Tibial artery (tissue), 4 donors: ENCODE data around the gene SMYD3.

Experiments used
- DNase-seq, 2 donors: peaks; one replicate each; pipeline ENCODE4 v3.0.0-alpha.2; 2019
- H3K27ac ChIP-seq, 2 donors: fragments of 200-600 bp; sonication (generic) in 1 of 2; 1 replicate in 1 of 2; 2 replicates in 1 of 2; pipeline ENCODE4 v1.5.1; 2018 to 2019; ENCODE audit warnings: mild to moderate bottlenecking in 1 of 2
- H3K27me3 ChIP-seq, 2 donors: fragments of 200-600 bp; sonication (generic) in 1 of 2; one replicate each; pipeline versions ENCODE4 v1.5.1 to v1.6.0; 2016 to 2019
- H3K36me3 ChIP-seq, 3 donors: fragments of 200-600 bp; sonication (generic) in 2 of 3; one replicate each; pipeline ENCODE4 v1.5.1; 2016 to 2019; ENCODE audit warnings: mild to moderate bottlenecking in 2 of 3
- H3K4me1 ChIP-seq, 4 donors: fragments of 200-600 bp; sonication (generic) in 2 of 4; 1 replicate in 3 of 4; 2 replicates in 1 of 4; pipeline ENCODE4 v1.5.1; 2016 to 2019
- H3K4me3 ChIP-seq, 2 donors: fragments of 200-600 bp; sonication (generic) in 1 of 2; 1 replicate in 1 of 2; 2 replicates in 1 of 2; pipeline ENCODE4 v1.5.1; 2018 to 2019; ENCODE audit warnings: mild to moderate bottlenecking in 2 of 2
- H3K9me3 ChIP-seq, 3 donors: fragments of 200-600 bp; sonication (generic) in 1 of 3; one replicate each; pipeline ENCODE4 v1.5.1; 2016 to 2019
- intact Hi-C: fragments of 100-400 bp; cut with DNase I; formaldehyde crosslinking; loops from one replicate; pipeline ENCODE4 v1.15.0; 2023; ENCODE audit warnings: low total_unique reads
- TF ChIP-seq, protein P1 (sequence below), 2 experiments: fragments of 200-600 bp in 1 of 2; fragments of 450-650 bp in 1 of 2; IDR thresholded peaks; one replicate each; pipeline ENCODE4 v1.5.1; 2017 to 2019; ENCODE audit warnings: antibody characterized with exemption in 2 of 2, mild to moderate bottlenecking in 1 of 2, moderate library complexity in 1 of 2

SMYD3 gene

GRCh38 chr1:246343251-246343650 is 163.8 kb downstream of the SMYD3 start:
- Histone ChIP-seq H3K4me1 (no peaks in the 10 kb centered on the region), H3K4me3 (no peak overlapping the region), H3K27me3 (no peaks in the 10 kb centered on the region), H3K9me3 (no peaks in the 10 kb centered on the region), H3K27ac (no peak overlapping the region), H3K36me3 (peaks cover 0 to 5% (median 0%) of the 10 kb centered on the region in 3 donors)
- intact Hi-C loops: no loop called here
- no peak for DNase-seq
- TF ChIP-seq, protein P1, sequence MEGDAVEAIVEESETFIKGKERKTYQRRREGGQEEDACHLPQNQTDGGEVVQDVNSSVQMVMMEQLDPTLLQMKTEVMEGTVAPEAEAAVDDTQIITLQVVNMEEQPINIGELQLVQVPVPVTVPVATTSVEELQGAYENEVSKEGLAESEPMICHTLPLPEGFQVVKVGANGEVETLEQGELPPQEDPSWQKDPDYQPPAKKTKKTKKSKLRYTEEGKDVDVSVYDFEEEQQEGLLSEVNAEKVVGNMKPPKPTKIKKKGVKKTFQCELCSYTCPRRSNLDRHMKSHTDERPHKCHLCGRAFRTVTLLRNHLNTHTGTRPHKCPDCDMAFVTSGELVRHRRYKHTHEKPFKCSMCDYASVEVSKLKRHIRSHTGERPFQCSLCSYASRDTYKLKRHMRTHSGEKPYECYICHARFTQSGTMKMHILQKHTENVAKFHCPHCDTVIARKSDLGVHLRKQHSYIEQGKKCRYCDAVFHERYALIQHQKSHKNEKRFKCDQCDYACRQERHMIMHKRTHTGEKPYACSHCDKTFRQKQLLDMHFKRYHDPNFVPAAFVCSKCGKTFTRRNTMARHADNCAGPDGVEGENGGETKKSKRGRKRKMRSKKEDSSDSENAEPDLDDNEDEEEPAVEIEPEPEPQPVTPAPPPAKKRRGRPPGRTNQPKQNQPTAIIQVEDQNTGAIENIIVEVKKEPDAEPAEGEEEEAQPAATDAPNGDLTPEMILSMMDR (IDR thresholded peaks at IDR 0.05): no peak

GRCh38 chr1:246338546-246338945 is 168.5 kb downstream of the SMYD3 start:
- no peak overlapping the region for H3K4me3 ChIP-seq
- no peak overlapping the region for H3K27ac ChIP-seq
- TF ChIP-seq, protein P1 (IDR thresholded peaks at IDR 0.05): no peak
- no peaks in the 10 kb centered on the region for H3K36me3 ChIP-seq
- H3K4me1 ChIP-seq: no peaks in the 10 kb centered on the region
- no peaks in the 10 kb centered on the region for H3K27me3 ChIP-seq
- DNase-seq: no peak
- intact Hi-C loops: no loop called here
- no peaks in the 10 kb centered on the region for H3K9me3 ChIP-seq

GRCh38 chr1:246338098-246338497 is 169.0 kb downstream of the SMYD3 start:
- H3K4me1 ChIP-seq: no peaks in the 10 kb centered on the region
- no peak for DNase-seq
- no peak overlapping the region for H3K27ac ChIP-seq
- intact Hi-C loops: no loop called here
- TF ChIP-seq, protein P1 (IDR thresholded peaks at IDR 0.05): no peak
- H3K27me3 ChIP-seq: no peaks in the 10 kb centered on the region
- H3K9me3 ChIP-seq: no peaks in the 10 kb centered on the region
- H3K4me3 ChIP-seq: no peak overlapping the region
- H3K36me3 ChIP-seq: no peaks in the 10 kb centered on the region

DNA sequence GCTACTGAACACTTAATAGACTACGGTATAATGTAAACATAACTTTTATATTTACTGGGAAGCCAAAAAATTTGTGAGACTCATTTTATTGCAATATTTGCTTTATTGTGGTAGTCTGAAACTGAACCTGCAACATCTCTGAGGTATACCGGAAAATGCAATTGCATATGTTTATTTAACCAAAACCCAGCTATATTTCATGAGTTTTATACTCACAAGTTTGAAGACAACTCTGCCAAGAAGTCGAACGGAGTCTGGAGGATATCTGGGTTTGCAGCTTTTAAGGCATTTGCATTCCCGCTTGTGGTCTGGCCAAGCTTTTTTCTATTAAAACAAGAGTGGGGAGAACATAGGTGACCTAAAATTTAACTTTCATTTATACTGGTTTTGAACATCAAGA is 171.9 kb downstream of the SMYD3 start:
- H3K9me3 ChIP-seq: no peaks in the 10 kb centered on the region
- H3K36me3 ChIP-seq: peaks cover 0 to 1% (median under 1%) of the 10 kb centered on the region in 3 donors
- H3K4me1 ChIP-seq: no peaks in the 10 kb centered on the region
- H3K4me3 ChIP-seq: no peak overlapping the region
- intact Hi-C loops: no loop called here
- DNase-seq: no peak
- TF ChIP-seq, protein P1 (IDR thresholded peaks at IDR 0.05): no peak
- no peak overlapping the region for H3K27ac ChIP-seq
- no peaks in the 10 kb centered on the region for H3K27me3 ChIP-seq

- intact Hi-C loops: no loop called here
- Histone ChIP-seq H3K27me3 (no peaks in the 10 kb centered on the region), H3K4me3 (no peak overlapping the region), H3K27ac (no peak overlapping the region), H3K9me3 (no peaks in the 10 kb centered on the region), H3K36me3 (peaks cover 0 to 6% (median 6%) of the 10 kb centered on the region in 3 donors), H3K4me1 (no peaks in the 10 kb centered on the region)
- TF ChIP-seq, protein P1 (IDR thresholded peaks at IDR 0.05): no peak
- DNase-seq: no peak
Measured at GRCh38 chr1:246333855-246334254, 173.2 kb downstream of the SMYD3 start.

GRCh38 chr1:246332078-246332477 is 175.0 kb downstream of the SMYD3 start:
- intact Hi-C loops: no loop called here
- TF ChIP-seq, protein P1 (IDR thresholded peaks at IDR 0.05): no peak

More at GRCh38 chr1:246332078-246332477, 175.0 kb downstream of the SMYD3 start:
- DNase-seq: no peak
- H3K27me3 ChIP-seq: no peaks in the 10 kb centered on the region
- H3K4me1 ChIP-seq: no peaks in the 10 kb centered on the region
- no peak overlapping the region for H3K4me3 ChIP-seq
- H3K36me3 ChIP-seq: peaks cover 0 to 6% (median 6%) of the 10 kb centered on the region in 3 donors
- no peaks in the 10 kb centered on the region for H3K9me3 ChIP-seq
- no peak overlapping the region for H3K27ac ChIP-seq
